Measurements from ENCODE around the gene PPP5C.

- no peak for TF ChIP-seq CTCF (IDR thresholded peaks at IDR 0.05)
- no peak for TF ChIP-seq POLR2A (IDR thresholded peaks at IDR 0.05)
These were observed 40.8 kb downstream of the PPP5C start for GRCh38 chr19:46387713-46388130.

All from lower leg skin (tissue), 3 donors.